ENCODE results near the gene BCCIP. TPM values are rescaled to one million over a fixed set of nuclear protein-coding genes. Genes with fewer than 3 reads are reported as not detected.

The BCCIP gene
- total RNA-seq, 1 experiment from 2014 or later: 146 TPM

- in situ Hi-C loops (cut with HindIII; ENCODE audit: low sequenced_read_pairs): no loop called here
- DNase-seq (ENCODE audit: low spot score): no peak
Observed at GRCh38 chr10:125838802-125839575, 15.6 kb downstream of the BCCIP start.

GRCh38 chr10:125840406-125840805, 17.1 kb downstream of the BCCIP start:
- no peak for DNase-seq (ENCODE audit: low spot score)
- in situ Hi-C loops (cut with HindIII; ENCODE audit: low sequenced_read_pairs): no loop called here

- in situ Hi-C loops (cut with HindIII; ENCODE audit: low sequenced_read_pairs): no loop called here
- no peak for DNase-seq (ENCODE audit: low spot score)
Observed at GRCh38 chr10:125840955-125841354, 17.6 kb downstream of the BCCIP start.

- in situ Hi-C loops (cut with HindIII; ENCODE audit: low sequenced_read_pairs): no loop called here
- DNase-seq (ENCODE audit: low spot score): no peak
Observed at GRCh38 chr10:125843603-125844329, 20.4 kb downstream of the BCCIP start.

- DNase-seq (ENCODE audit: low spot score): no peak
- in situ Hi-C loops (cut with HindIII; ENCODE audit: low sequenced_read_pairs): no loop called here
Observed at GRCh38 chr10:125844751-125845221, 21.4 kb downstream of the BCCIP start.

- no peak for DNase-seq (ENCODE audit: low spot score)
- in situ Hi-C loops (cut with HindIII; ENCODE audit: low sequenced_read_pairs): no loop called here
Observed at GRCh38 chr10:125845617-125846016, 22.3 kb downstream of the BCCIP start.

GRCh38 chr10:125846894-125847293, 23.5 kb downstream of the BCCIP start:
- no peak for DNase-seq (ENCODE audit: low spot score)
- in situ Hi-C loops (cut with HindIII; ENCODE audit: low sequenced_read_pairs): no loop called here

- in situ Hi-C loops (cut with HindIII; ENCODE audit: low sequenced_read_pairs): no loop called here
- no peak for DNase-seq (ENCODE audit: low spot score)
Observed at GRCh38 chr10:125848371-125848770, 25.0 kb downstream of the BCCIP start.

GRCh38 chr10:125848857-125849256, 25.5 kb downstream of the BCCIP start:
- no peak for DNase-seq (ENCODE audit: low spot score)
- in situ Hi-C loops (cut with HindIII; ENCODE audit: low sequenced_read_pairs): no loop called here

- in situ Hi-C loops (cut with HindIII; ENCODE audit: low sequenced_read_pairs): no loop called here
- no peak for DNase-seq (ENCODE audit: low spot score)
Observed at GRCh38 chr10:125849448-125849847, 26.1 kb downstream of the BCCIP start.

- peak; percentile 74 for DNase-seq (ENCODE audit: low spot score)
- in situ Hi-C loops (cut with HindIII; ENCODE audit: low sequenced_read_pairs): no loop called here
Observed at GRCh38 chr10:125850766-125851731, 27.7 kb downstream of the BCCIP start.

- DNase-seq (ENCODE audit: low spot score): no peak
- in situ Hi-C loops (cut with HindIII; ENCODE audit: low sequenced_read_pairs): no loop called here
Observed at GRCh38 chr10:125852487-125852886, 29.1 kb downstream of the BCCIP start.

- DNase-seq (ENCODE audit: low spot score): no peak
Observed at GRCh38 chr10:125857185-125857760, 33.9 kb downstream of the BCCIP start.

GRCh38 chr10:125859128-125859817, 35.9 kb downstream of the BCCIP start:
- in situ Hi-C loops (cut with HindIII; ENCODE audit: low sequenced_read_pairs): no loop called here
- DNase-seq (ENCODE audit: low spot score): no peak

More at GRCh38 chr10:125857185-125857760, 33.9 kb downstream of the BCCIP start:
- in situ Hi-C loops (cut with HindIII; ENCODE audit: low sequenced_read_pairs): no loop called here

- no peak for DNase-seq (ENCODE audit: low spot score)
- in situ Hi-C loops (cut with HindIII; ENCODE audit: low sequenced_read_pairs): no loop called here
Observed at GRCh38 chr10:125865120-125865519, 41.8 kb downstream of the BCCIP start.

- DNase-seq (ENCODE audit: low spot score): no peak
- in situ Hi-C loops (cut with HindIII; ENCODE audit: low sequenced_read_pairs): no loop called here
Observed at GRCh38 chr10:125866421-125867029, 43.2 kb downstream of the BCCIP start.

- in situ Hi-C loops (cut with HindIII; ENCODE audit: low sequenced_read_pairs): no loop called here
- DNase-seq (ENCODE audit: low spot score): peak; percentile 34
Observed at GRCh38 chr10:125868372-125868975, 45.1 kb downstream of the BCCIP start.

GRCh38 chr10:125871338-125871737, 48.0 kb downstream of the BCCIP start:
- in situ Hi-C loops (cut with HindIII; ENCODE audit: low sequenced_read_pairs): no loop called here
- DNase-seq (ENCODE audit: low spot score): no peak

All from G401 (cell line).